SK-N-MC (cell line): ENCODE data around the gene MRPL45.

ENCODE experiments used
- EZH2 ChIP-seq: fragments of 200-600 bp; sonication (generic); IDR thresholded peaks from one replicate; pipeline ENCODE4 v1.6.1; 2017; ENCODE audit warnings: antibody characterized with exemption
- POLR2AphosphoS5 ChIP-seq: IDR thresholded peaks from 2 replicates; pipeline ENCODE4 v1.6.1; 2012; ENCODE audit warnings: mild to moderate bottlenecking, low read depth, low read length, borderline replicate concordance

GRCh38 chr17:38358586-38359513 is 61.9 kb downstream of the MRPL45 start:
- TF ChIP-seq POLR2AphosphoS5: no peak
- TF ChIP-seq EZH2: no peak
